T follicular helper cell (primary cell): ENCODE measurements around the gene RIN3.

Experiments used
- DNase-seq: peaks from one replicate; pipeline ENCODE4 v3.0.0-alpha.2; 2020; ENCODE audit warnings: low read depth

RIN3 gene

GRCh38 chr14:92578511-92578910 is 64.9 kb downstream of the RIN3 start:
- DNase-seq: no peak

DNA sequence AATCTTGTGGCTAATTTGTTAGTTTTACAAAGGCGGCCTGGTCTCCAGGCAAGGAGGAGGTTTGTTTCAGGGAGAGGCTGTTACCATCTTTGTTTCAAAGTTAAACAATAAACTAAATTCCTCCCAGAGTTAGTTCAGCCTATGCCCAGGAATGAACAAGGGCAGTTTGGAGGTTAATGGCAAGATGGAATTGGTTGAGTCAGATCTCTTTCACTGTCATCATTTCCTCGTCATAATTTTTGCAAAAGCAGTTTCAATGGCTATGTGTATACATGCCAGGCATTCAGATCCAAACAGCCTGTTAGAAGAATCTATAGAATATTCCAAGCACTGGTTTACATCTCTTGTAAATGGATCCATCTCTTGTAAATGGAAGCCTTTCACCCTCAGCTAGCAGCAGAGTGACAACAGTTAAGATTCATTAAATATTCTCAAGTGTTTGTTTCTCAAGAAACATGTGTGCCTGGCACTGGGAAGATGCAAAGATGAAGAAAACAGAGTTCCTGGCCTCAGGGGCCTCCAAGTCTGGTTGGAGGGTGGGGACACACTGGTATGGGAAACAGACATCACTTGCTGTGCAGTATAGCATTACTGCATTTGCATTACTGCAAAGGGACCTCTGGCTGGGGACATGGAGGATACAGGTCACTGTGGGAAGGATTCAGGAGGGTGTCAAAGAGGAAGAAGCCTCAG is 65.8 kb downstream of the RIN3 start:
- no peak for DNase-seq

GRCh38 chr14:92581206-92581605 is 67.6 kb downstream of the RIN3 start:
- no peak for DNase-seq

- no peak for DNase-seq
These were observed 68.5 kb downstream of the RIN3 start for GRCh38 chr14:92581966-92582566.

DNA sequence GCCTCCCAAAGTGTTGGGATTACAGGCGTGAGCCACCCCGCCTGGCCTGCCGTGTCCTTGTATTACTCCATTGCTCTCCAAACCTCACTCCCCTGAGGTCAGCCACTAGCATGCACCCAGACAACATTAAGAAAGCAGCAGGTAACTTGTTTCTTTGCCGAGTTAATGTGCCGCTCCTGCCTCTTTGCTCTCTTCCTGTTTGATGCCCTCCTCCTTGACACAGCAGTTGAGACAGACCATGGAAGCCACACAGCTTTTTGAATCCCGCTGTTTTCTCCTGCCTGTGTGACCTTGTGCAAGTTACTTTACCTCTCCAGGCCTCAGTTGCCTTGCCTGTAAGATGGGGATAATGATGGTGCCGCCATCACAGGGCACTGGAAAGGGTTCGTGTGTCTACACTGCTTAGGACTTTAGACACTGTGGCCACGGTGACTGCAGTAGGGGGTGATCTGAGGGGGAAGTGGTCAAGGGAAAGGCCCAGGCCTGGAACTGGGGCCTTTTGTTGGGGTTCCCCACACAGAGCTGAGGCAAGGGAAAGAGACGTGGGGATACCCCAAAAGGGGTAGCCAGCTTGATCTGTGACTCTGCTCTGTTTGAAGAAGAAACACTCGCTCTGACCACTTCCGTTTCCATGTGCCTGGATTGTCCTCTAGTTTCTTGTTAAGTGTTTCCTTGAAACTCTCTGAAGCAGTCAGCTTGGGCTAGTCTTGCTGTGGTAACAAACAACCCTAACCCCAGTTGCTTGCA is 69.3 kb downstream of the RIN3 start:
- DNase-seq: no peak

DNA sequence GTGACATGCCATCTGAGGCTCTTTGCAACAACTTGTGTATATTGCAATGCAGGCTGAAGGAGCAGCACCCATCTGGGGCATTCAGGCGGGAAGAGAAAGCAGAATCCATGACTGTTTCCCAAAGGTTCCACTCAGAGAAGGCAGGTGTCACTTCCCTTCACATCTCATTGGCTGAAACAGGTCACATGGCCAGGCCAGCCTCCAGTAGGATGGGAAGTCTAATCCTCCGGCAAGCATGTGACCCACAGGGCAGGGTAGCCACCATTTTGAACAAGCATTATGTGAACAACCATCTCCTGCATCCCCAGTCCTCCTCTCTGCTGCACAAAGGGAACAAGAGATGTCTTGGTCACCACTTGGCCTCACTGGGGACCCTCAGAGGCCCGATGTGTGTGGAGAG is 70.6 kb downstream of the RIN3 start:
- no peak for DNase-seq

- no peak for DNase-seq
These were observed 71.2 kb downstream of the RIN3 start for GRCh38 chr14:92584816-92585215.

- no peak for DNase-seq
These were observed 72.7 kb downstream of the RIN3 start for GRCh38 chr14:92585981-92586937.

GRCh38 chr14:92586963-92587699 is 73.5 kb downstream of the RIN3 start:
- no peak for DNase-seq

- no peak for DNase-seq
These were observed 74.1 kb downstream of the RIN3 start for GRCh38 chr14:92587700-92588085.

GRCh38 chr14:92589213-92589852 is 75.8 kb downstream of the RIN3 start:
- DNase-seq: no peak

GRCh38 chr14:92590176-92590575 is 76.6 kb downstream of the RIN3 start:
- DNase-seq: no peak

DNA sequence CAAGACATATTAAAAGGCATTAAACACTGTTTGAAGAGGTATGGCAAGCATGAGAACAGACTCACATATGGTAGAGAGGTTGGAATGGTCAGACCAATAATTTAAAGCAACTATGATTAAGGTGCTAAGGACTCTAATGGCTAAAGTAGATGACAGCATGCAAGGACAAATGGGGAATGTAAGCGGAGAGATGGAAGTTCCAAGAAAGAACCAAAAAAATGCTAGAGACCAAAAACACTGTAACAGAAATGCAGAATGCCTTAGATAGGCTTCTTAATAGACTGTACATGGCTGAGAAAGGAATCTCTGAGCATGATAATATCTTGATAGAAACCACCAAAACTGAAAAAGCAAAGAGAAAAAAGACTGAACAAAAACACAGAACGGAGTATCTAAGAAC is 77.4 kb downstream of the RIN3 start:
- DNase-seq: no peak

DNA sequence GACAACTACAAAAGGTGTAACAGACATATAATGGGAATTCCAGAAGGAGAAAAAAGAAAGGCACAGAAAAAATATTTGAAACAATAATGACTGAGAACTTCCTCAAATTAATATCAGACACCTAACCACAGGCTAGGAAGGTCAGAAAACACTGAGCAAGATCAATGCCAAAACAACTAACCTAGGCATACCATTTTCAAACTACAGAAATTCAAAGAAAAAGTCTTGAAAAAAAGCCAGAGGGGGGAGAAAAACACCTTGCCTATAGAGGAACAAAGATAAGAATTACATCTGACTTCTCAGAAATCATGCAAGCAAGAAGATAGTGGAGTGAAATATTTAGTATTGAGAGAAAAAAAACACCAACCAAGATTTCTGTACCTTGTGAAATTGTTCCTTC is 77.8 kb downstream of the RIN3 start:
- DNase-seq: no peak

- no peak for DNase-seq
These were observed 81.7 kb downstream of the RIN3 start for GRCh38 chr14:92595267-92595666.

DNA sequence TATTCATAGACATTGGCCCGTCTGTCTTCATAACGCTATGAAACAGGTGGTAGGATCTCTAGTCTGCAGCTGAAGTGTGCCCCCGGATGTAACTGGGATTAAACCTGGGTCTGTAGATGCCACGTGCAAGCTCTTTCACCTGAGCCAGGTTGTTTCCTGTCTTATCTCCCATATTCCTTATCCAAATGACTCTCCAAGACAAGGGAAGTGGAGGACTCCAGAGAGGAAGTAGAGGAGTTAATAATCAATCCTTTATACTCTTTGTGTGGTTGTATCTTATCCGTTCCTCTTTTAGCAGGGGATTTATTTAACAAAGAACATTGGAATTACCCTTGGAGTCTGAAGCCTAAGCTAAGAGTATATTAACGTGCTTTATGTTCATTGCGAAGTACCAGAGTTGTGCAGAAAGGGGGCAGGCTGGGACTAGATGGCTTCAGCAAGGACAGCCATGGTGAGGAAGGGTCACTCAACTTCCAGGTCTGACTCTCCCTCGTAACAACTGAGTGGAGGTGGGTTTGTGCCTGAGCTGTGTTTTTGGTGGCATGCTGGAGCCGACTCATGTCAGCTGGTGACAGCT is 82.8 kb downstream of the RIN3 start:
- DNase-seq: no peak

DNA sequence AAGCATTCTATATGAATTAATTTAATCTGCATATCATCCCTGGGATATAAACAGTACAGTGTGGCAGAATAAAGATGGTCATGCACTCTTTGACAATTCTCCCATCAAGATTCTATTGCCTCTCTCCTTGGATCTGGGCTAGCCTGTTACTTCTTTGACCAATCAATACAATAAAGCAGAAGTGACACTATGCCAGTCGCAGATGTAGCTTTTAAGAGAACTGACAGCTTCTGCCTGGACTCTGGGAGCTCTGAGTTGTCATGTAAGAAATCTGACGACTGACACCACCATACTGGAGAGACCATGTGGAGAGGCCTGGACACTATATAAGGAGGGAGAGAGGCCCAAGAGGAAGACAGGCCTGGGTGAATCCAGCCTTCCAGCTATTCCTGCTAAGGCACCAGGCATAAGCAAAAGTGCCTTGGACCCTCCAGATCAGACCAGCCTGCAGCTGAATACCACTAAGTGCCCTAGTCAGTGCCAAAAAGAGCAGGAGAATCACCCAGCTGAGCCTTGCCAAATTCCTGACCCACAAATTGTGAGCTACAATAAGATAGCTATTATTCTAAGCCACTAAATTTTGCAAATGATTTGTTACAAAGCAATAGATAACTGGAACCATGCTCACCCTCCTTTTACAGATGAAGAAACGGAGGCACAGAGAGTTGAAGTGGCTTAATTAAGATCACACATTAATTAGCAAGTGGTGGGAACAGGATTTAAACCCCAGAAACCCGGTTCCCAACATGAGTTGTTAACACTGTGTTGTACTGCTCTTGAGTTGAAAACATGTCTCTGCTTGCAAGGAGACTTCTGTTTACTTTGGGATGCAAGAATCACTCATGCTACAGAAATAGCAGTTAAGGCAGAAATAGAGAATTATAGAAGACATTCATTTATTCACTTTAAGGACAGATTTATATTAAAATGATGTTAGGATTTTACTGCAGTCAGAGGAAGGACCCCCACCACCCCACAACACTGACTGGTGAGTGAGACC is 84.6 kb downstream of the RIN3 start:
- DNase-seq: no peak

- no peak for DNase-seq
These were observed 86.2 kb downstream of the RIN3 start for GRCh38 chr14:92599811-92600210.

- DNase-seq: no peak
These were observed 86.9 kb downstream of the RIN3 start for GRCh38 chr14:92600318-92601053.
